Measurements from ENCODE around the gene DAB2. TPM values are rescaled to one million over a fixed set of nuclear protein-coding genes. Genes with fewer than 3 reads are reported as not detected.

The DAB2 gene
- total RNA-seq, 1 donor from 2014 or later, result 0.79 TPM

DNA sequence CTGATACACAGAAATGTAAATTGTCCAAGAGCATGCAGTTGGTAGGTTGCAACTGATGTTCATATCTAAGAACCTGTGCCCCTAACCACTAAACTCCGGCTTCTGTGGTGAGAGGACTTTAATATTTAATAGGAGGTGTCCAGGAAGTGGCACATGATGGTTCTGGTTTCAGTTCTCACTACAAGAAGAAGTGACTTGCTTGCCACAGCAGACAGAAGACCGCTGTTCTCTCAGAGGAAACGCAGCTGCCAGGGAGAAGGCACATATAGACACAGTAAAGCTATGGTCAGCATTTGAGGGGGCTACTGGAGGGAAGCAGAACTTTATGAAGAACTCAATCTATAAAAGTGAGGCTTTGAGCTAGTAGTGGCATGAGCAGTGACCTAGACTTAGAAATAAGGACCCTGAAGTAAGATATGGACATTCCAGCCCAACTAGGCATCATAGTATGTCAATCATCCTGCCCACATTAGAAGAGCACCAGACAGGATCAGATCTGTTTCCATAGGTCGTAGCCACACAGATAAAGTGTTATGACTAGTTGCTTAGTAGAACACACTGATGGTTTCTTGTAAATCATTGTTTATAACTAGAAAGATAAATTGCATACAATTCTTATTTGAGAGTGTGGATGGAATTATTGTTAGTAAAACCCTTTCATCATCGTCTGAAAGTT, 36.4 kb upstream of the DAB2 start:
- no peak overlapping the region for H3K4me3 ChIP-seq (ENCODE audit: low read depth, low read length)
- no peak for DNase-seq (ENCODE audit: low read depth)
- FAIRE-seq, result no peak
- H3K27me3 ChIP-seq (ENCODE audit: control insufficient read depth, insufficient read depth, low read length), result peaks cover 2% of the 10 kb centered on the region
- H3K36me3 ChIP-seq (ENCODE audit: control insufficient read depth, insufficient read depth, low read length), result no peaks in the 10 kb centered on the region
- TF ChIP-seq, protein P1, sequence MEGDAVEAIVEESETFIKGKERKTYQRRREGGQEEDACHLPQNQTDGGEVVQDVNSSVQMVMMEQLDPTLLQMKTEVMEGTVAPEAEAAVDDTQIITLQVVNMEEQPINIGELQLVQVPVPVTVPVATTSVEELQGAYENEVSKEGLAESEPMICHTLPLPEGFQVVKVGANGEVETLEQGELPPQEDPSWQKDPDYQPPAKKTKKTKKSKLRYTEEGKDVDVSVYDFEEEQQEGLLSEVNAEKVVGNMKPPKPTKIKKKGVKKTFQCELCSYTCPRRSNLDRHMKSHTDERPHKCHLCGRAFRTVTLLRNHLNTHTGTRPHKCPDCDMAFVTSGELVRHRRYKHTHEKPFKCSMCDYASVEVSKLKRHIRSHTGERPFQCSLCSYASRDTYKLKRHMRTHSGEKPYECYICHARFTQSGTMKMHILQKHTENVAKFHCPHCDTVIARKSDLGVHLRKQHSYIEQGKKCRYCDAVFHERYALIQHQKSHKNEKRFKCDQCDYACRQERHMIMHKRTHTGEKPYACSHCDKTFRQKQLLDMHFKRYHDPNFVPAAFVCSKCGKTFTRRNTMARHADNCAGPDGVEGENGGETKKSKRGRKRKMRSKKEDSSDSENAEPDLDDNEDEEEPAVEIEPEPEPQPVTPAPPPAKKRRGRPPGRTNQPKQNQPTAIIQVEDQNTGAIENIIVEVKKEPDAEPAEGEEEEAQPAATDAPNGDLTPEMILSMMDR (IDR thresholded peaks at IDR 0.05; ENCODE audit: insufficient read depth, low read length, severe bottlenecking), result no peak

DNA sequence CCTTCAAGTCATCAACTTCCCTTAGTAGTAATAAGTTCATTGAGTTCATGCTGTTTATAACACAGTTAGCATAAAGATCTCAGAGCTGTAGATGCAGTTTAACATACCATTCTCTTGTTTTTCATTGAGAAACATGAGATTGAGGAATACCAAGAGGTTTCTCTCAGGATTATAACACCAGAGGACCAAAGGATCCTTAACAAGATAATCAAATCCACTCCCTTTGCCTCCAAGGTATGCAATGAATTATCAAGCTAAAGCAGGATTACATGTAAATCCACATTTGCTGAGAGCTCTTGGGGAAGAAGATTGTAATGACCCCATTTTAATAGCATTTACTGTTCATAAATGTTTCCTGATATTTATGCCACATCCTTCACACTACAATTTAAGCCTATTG, 35.1 kb upstream of the DAB2 start:
- DNase-seq (ENCODE audit: low read depth) (no peak), FAIRE-seq (no peak)
- TF ChIP-seq, protein P1 (IDR thresholded peaks at IDR 0.05; ENCODE audit: insufficient read depth, low read length, severe bottlenecking), result no peak
- Histone ChIP-seq H3K36me3 (ENCODE audit: control insufficient read depth, insufficient read depth, low read length) (no peaks in the 10 kb centered on the region), H3K27me3 (ENCODE audit: control insufficient read depth, insufficient read depth, low read length) (peaks cover 2% of the 10 kb centered on the region), H3K4me3 (ENCODE audit: low read depth, low read length) (no peak overlapping the region)

DNA sequence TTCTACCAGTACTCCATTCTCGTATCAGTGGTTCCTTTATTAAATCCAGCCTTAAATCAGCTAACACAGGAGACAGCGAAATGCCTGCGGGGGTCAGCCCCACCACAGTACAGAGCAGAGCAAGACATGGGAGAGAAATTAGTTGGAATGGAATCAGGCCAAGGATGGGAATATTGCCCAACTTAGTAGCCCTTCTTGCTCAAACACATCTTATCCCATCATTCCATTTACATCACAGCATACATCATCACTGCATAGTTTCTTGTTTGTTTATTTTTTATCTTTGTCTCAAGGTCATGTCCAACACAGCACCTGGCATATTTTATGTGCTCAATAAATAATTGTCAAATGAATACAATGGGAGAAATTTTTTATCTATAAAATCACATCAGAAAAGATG, 34.3 kb upstream of the DAB2 start:
- Histone ChIP-seq H3K4me3 (ENCODE audit: low read depth, low read length) (no peak overlapping the region), H3K27me3 (ENCODE audit: control insufficient read depth, insufficient read depth, low read length) (peaks cover 2% of the 10 kb centered on the region), H3K36me3 (ENCODE audit: control insufficient read depth, insufficient read depth, low read length) (no peaks in the 10 kb centered on the region)
- DNase-seq (ENCODE audit: low read depth) (no peak), FAIRE-seq (no peak)
- TF ChIP-seq, protein P1 (IDR thresholded peaks at IDR 0.05; ENCODE audit: insufficient read depth, low read length, severe bottlenecking), result no peak

DNA sequence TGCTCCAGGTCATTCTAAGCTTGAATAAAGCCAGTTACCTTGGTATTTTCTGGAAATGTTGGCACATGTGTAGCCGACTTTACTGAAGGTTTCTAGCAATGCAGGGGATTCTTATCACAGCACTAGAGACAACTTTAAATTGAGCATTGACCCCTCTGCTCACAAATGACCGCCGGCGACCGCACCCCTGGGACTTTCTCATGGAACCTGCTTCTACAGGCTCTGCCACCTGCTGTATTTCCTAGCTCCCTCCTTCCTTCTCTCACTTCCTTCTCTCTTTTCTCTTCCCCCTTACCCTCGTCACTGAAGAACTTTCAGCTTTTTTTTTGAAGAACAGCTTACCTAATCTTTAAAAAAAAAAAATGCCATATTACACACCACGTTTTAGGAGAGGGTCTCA, 30.9 kb upstream of the DAB2 start:
- Histone ChIP-seq H3K4me3 (ENCODE audit: low read depth, low read length) (no peak overlapping the region), H3K36me3 (ENCODE audit: control insufficient read depth, insufficient read depth, low read length) (no peaks in the 10 kb centered on the region), H3K27me3 (ENCODE audit: control insufficient read depth, insufficient read depth, low read length) (peaks cover 2% of the 10 kb centered on the region)
- TF ChIP-seq, protein P1 (IDR thresholded peaks at IDR 0.05; ENCODE audit: insufficient read depth, low read length, severe bottlenecking), result no peak
- FAIRE-seq (no peak), DNase-seq (ENCODE audit: low read depth) (no peak)

DNA sequence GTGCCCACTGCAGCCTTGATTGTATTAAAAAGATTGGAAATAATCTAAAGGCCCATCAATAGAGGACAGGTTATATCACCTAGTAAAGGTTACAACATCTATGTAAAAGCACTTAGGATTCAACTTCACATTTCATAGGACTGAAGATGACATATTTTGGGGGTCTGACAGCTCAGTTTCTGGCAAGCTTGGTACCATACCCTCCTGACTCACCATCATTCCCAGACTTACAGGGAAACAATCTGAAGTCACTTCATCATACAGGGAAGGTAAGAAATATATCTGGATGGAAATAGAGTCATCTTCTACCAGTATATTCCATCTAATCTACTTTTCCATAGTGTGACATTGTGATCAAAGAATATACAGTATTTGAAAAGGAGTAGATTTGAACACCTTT, 28.8 kb upstream of the DAB2 start:
- Histone ChIP-seq H3K27me3 (ENCODE audit: control insufficient read depth, insufficient read depth, low read length) (peaks cover 2% of the 10 kb centered on the region), H3K36me3 (ENCODE audit: control insufficient read depth, insufficient read depth, low read length) (no peaks in the 10 kb centered on the region), H3K4me3 (ENCODE audit: low read depth, low read length) (no peak overlapping the region)
- DNase-seq (ENCODE audit: low read depth) (peak; percentile 56), FAIRE-seq (no peak)
- TF ChIP-seq, protein P1 (IDR thresholded peaks at IDR 0.05; ENCODE audit: insufficient read depth, low read length, severe bottlenecking), result no peak

DNA sequence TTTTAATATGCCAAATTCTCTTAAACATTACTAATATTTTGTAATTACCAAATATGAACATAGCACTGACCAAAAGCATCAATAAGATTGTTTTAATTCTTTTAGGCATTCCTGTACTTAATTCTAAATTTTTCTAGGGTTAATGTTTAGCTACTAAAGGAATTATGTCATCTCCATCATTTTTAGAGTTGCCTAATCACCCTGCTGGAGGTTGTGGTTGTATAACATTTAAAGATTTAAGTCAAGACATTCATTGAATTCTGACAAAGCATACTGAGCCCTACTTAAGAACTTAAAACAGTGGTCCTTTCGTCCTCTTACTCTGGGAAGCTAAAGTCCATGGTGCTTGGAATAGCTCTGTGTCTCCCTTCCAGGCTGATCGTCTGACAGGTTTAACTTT, 28.1 kb upstream of the DAB2 start:
- DNase-seq (ENCODE audit: low read depth) (no peak), FAIRE-seq (no peak)
- H3K36me3 ChIP-seq (ENCODE audit: control insufficient read depth, insufficient read depth, low read length), result no peaks in the 10 kb centered on the region
- TF ChIP-seq, protein P1 (IDR thresholded peaks at IDR 0.05; ENCODE audit: insufficient read depth, low read length, severe bottlenecking), result no peak
- H3K27me3 ChIP-seq (ENCODE audit: control insufficient read depth, insufficient read depth, low read length), result peaks cover 2% of the 10 kb centered on the region
- no peak overlapping the region for H3K4me3 ChIP-seq (ENCODE audit: low read depth, low read length)
